ENCODE data around the gene MAPT.

MAPT gene

DNA sequence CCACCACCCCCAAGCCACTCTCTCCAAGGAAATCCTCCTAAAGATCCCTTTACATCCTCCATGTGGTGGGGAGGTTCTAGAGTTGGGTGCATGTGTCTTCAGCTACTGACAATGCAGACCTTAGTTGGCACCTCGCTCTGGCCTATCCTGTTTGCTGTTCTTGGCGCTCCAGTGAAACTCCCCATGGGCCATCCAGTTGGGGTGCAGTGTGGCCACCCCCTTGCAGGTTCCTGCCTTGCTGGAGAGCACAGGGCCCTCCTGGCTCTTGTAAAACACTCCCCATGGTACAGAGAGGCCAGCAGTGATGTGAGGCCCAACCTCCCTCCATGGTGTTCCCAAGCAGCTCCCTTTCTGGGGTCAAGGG is 82.0 kb downstream of the MAPT start:
- no peak for DNase-seq

DNA sequence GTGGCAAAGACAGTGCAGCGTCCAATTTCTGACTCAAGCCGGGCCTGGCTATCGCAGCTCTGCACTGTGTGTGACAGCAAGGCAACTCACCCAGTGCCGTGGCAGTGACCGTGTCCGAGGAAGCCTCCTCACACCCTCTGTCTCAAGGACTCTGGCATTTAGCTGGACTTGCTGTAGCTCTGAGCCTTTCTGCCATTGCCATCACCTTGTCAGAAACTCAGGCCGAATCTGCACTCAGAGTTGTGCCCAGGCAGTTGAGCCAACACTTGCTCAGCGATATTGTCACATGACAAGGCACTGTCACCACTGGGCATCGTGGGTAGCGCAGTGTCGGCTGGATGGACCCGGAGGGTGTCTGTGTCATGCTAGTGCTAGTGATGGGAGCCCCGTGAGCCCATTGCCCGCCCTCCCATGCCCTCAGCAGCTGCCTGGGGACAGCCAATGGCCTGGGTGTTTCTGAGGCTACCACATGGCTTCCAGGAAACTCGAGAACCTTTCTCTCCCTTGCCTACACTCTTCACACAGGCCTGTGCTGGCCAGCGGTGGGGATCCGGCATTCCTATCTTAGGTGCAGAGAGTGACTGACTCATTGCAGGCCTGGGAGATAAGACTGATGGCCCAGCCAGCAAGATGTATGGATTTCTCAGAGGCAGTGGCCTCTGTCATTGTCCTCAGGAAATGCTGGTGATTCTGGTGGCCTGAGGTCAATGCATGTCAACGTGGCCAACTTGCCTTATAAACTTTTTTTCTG is 82.6 kb downstream of the MAPT start:
- no peak for DNase-seq

GRCh38 chr17:45977506-45977824 is 83.1 kb downstream of the MAPT start:
- DNase-seq, result no peak

- DNase-seq, result no peak
These were observed 83.7 kb downstream of the MAPT start for GRCh38 chr17:45977976-45978626.

DNA sequence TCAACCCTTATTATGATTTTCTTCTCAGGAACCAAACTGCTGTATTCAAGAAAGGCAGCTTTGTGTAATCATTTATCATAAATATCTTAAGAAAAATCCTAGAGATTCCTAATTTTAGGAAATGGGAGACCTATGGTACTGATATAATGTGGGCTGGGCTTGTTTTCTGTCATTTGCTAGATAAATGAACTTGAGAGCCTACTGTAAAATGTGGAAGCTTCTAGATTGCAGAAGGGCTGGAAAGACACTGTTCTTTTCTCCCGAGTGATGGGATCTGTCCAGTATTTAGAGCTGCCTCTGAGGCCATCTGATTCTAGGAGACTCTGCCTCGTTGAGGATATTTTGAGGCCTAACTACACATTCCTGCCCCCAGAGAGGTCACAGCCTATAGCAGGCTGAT is 84.8 kb downstream of the MAPT start:
- no peak for DNase-seq

GRCh38 chr17:45980855-45981254 is 86.5 kb downstream of the MAPT start:
- no peak for DNase-seq

- DNase-seq, result no peak
These were observed 87.0 kb downstream of the MAPT start for GRCh38 chr17:45981306-45981705.

DNA sequence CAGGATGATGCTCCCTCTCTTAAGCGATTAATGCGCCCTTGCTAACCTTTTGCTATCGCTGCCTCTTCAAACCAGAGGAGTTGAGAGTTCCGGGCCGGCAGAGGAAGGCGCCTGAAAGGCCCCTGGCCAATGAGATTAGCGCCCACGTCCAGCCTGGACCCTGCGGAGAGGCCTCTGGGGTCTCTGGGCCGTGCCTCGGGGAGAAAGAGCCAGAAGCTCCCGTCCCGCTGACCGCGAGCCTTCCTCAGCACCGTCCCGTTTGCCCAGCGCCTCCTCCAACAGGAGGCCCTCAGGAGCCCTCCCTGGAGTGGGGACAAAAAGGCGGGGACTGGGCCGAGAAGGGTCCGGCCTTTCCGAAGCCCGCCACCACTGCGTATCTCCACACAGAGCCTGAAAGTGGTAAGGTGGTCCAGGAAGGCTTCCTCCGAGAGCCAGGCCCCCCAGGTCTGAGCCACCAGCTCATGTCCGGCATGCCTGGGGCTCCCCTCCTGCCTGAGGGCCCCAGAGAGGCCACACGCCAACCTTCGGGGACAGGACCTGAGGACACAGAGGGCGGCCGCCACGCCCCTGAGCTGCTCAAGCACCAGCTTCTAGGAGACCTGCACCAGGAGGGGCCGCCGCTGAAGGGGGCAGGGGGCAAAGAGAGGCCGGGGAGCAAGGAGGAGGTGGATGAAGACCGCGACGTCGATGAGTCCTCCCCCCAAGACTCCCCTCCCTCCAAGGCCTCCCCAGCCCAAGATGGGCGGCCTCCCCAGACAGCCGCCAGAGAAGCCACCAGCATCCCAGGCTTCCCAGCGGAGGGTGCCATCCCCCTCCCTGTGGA is 88.6 kb downstream of the MAPT start:
- no peak for DNase-seq

GRCh38 chr17:45983614-45984310 is 89.4 kb downstream of the MAPT start:
- DNase-seq, result no peak

DNA sequence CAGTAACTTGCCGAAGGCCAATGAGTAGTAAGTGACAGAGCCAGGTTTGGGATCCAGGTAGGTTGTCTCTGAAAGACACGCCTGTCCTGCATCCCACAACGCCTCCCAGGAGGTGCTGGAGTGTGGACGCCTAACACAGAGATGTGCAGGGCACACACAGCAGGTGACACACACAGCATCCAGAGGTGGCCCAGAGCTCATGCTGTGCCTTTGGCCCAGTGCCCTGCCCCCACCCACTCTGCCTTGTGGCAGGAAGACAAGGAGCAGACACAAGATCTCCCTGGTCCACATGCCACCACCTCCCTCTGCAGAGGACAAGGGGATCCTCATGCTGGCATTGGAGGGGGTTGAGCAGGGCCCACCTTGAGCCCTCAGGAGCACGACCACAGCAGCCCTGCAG is 90.0 kb downstream of the MAPT start:
- no peak for DNase-seq

GRCh38 chr17:45985447-45985846 is 91.1 kb downstream of the MAPT start:
- no peak for DNase-seq

- DNase-seq, result no peak
These were observed 91.7 kb downstream of the MAPT start for GRCh38 chr17:45986056-45986455.

DNA sequence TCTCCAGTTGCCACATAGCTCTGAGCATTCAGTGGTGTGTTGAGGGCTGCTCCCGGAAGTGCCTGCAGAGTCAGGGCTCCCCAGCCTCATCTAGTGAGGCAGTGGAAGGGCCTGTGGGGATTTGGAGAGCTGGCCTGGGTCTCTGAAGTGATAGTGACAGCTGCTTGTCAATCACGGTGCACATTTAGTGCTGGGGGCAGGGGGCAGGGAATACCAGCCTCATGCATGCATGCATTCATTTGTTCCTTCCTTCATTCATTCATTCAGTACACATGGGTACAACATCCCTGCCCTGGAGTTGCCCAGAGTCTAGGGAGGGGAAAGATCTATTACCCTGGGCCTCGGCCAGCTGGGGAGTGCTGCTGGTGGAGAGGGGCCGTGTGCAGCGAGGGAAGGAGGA is 93.4 kb downstream of the MAPT start:
- no peak for DNase-seq

DNA sequence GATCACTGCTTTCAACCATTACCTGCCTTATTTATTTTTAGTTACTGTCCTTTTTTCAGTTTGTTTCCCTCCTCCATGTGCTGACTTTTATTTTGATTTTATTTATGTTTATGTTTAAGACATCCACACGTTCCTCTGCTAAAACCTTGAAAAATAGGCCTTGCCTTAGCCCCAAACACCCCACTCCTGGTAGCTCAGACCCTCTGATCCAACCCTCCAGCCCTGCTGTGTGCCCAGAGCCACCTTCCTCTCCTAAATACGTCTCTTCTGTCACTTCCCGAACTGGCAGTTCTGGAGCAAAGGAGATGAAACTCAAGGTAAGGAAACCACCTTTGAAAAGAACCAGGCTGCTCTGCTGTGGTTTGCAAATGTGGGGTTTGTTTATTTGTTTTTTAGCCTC is 95.4 kb downstream of the MAPT start:
- DNase-seq, result no peak

DNA sequence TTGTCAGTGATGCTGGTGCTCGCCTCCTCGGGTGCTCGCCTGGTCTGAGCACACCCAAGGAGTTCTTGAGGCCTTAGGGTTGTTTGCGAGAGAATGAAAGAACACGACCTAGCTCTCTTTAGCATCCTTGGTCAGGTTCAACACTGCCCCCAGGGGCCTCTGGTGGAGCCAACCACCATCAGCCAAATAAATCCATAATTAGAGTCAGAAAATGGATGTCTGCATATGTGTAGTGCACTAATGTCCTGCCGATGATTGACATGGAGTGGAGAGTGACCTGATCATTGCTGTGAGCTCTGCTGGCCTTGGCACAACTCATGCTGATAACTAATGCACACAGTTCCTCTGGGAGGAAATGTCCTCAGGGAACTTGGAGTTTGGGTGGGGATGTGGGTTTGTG is 96.5 kb downstream of the MAPT start:
- DNase-seq, result no peak

- no peak for DNase-seq
These were observed 97.0 kb downstream of the MAPT start for GRCh38 chr17:45991341-45991740.

GRCh38 chr17:45992175-45992574 is 97.8 kb downstream of the MAPT start:
- DNase-seq, result no peak

DNA sequence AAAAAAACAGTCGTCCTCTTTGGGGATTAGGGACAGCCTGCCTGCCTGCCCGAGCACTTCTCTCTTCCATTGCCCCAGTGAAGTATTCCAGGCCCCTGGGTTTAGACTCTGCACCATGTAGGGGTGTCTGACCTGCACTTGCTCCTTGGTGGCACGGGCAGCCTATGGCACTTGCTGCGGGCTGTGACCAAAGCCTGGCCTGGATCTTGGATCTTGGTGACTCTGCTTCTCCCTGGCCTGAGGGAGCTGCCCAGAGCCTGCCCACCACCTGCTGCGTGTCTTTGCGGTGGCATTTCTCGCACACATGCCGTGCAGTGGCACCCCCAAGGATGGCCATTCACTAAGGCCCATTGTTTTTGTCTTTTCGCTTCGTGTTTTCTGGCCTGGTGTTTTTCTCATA is 98.5 kb downstream of the MAPT start:
- DNase-seq, result no peak

GRCh38 chr17:45993962-45994627 is 99.7 kb downstream of the MAPT start:
- no peak for DNase-seq

DNA sequence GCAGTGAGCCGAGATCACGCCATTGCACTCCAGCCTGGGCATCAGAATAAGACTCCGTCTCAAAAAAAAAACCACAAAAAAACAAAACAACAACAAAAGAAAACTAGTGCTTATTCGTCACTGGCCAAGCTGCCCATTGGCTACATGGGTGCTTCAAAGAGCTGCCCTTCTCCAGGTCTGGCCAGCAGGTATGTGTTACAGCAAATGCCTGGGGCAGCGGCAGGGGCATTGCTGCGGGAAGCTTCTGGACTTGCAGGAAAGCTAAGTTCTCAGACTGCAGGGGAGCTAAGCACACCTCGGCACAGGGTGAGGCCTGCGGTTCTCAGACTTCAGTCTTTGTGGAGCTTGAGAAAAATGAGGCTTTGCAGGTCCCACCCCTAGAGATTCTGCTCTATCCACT is 100.6 kb downstream of the MAPT start:
- no peak for DNase-seq

DNA sequence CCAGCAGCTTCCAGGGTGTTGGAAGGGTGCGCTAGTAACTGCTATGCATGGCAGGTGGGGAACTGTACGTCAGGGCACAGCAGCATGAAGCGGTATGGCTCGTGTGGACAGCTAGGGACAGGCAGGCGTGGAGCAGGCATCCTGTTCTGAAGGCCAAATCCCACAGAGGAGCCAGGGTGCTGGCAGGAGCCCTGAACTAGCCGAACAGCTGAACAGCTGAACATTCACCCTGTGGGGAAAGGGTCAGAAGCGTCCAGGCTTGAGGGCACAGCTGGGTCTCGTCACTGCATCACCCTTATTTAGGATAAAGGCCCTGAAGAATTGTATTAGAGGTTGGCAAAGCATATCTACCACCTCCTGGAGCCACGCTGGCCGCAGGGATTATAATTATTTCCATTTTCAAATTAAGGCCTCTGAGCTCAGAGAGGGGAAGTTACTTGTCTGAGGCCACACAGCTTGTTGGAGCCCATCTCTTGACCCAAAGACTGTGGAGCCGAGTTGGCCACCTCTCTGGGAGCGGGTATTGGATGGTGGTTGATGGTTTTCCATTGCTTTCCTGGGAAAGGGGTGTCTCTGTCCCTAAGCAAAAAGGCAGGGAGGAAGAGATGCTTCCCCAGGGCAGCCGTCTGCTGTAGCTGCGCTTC is 101.4 kb downstream of the MAPT start:
- no peak for DNase-seq

- no peak for DNase-seq
These were observed 102.1 kb downstream of the MAPT start for GRCh38 chr17:45996282-45996937.

Data from NCI-H1694 treated with DMSO at 0.1 percent for 48 hours (cell line).